HUES6 (cell line): Measurements from ENCODE around the gene VWA5A.

Experiments used
- H3K27ac ChIP-seq: 2 replicates; pipeline ENCODE4 v1.7.0; 2013; ENCODE audit warnings: low read depth, mild to moderate bottlenecking, low read length, inconsistent platforms
- H3K27me3 ChIP-seq: 2 replicates; pipeline ENCODE4 v1.6.1; 2013; ENCODE audit warnings: low read length; ENCODE audit not compliant: control insufficient read depth, insufficient read depth
- H3K36me3 ChIP-seq: 2 replicates; pipeline ENCODE4 v1.6.1; 2013; ENCODE audit warnings: low read length; ENCODE audit not compliant: control insufficient read depth, insufficient read depth
- H3K4me1 ChIP-seq: 2 replicates; pipeline ENCODE4 v1.6.1; 2013; ENCODE audit warnings: low read length; ENCODE audit not compliant: control insufficient read depth, insufficient read depth
- H3K4me3 ChIP-seq: 2 replicates; pipeline ENCODE4 v1.5.1; 2013; ENCODE audit warnings: low read depth, low read length
- H3K9ac ChIP-seq: one replicate; pipeline ENCODE4 v1.6.1; 2013; ENCODE audit warnings: mild to moderate bottlenecking, low read length
- H3K9me3 ChIP-seq: 2 replicates; pipeline ENCODE4 v1.6.1; 2013; ENCODE audit warnings: low read depth, low read length; ENCODE audit not compliant: control insufficient read depth, insufficient read depth

VWA5A gene

GRCh38 chr11:124193221-124194010 is 78.2 kb downstream of the VWA5A start:
- Histone ChIP-seq H3K4me1 (peaks cover 19% of the 10 kb centered on the region; the same call in 1 of the 2 replicates), H3K36me3 (no peaks in the 10 kb centered on the region), H3K27ac (no peak overlapping the region), H3K9me3 (no peaks in the 10 kb centered on the region), H3K27me3 (peaks cover 15% of the 10 kb centered on the region; the same call in 1 of the 2 replicates), H3K4me3 (no peak overlapping the region), H3K9ac (no peak overlapping the region)

DNA sequence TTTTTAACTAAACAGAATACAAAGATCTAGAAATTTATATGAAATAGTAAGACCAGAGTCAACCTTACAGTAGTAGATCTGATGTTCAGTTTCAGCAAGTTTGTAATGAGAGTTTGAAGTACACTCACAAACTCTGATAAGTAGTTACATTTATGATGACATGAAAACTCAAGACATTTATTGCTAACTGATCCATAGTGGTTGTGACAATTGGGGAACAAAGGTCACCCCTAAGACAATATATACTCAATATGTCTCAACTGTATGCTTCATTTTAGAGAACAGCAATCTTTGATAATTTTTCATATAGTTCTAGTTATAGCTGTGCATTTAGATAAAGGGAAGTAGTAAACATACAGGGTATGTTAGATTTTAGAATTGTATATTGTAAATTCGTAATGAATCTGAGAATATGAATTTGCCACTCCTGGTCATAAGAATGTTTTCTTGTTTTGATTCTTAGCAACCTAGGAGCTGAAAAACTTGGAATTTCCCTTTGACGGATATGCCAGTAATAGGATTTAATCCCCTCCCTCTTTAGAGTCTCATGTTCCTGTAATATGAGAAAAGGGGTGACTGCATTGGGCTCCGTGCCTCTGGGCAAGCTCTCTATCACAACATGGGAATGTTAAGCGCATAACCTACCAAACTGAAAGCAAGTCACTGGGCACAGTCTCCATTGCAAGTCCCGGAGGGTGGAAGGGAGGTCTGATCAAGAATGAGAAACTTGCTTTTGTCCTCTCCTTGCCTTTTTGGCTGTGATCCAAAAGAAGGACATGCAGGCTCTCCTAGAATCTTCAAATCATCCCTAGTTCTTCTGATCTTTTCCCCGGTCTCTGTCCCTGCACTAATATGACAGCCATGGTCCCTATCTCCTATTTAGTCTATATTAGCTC is 79.3 kb downstream of the VWA5A start:
- peaks cover 15% of the 10 kb centered on the region; the same call in 1 of the 2 replicates for H3K27me3 ChIP-seq
- H3K4me1 ChIP-seq, result peaks cover 19% of the 10 kb centered on the region; the same call in 1 of the 2 replicates
- no peaks in the 10 kb centered on the region for H3K36me3 ChIP-seq
- no peak overlapping the region for H3K4me3 ChIP-seq
- no peak overlapping the region for H3K9ac ChIP-seq
- no peaks in the 10 kb centered on the region for H3K9me3 ChIP-seq
- H3K27ac ChIP-seq, result no peak overlapping the region

GRCh38 chr11:124195189-124195734 is 80.0 kb downstream of the VWA5A start:
- H3K9me3 ChIP-seq, result no peaks in the 10 kb centered on the region
- no peak overlapping the region for H3K4me3 ChIP-seq
- H3K36me3 ChIP-seq, result no peaks in the 10 kb centered on the region
- H3K4me1 ChIP-seq, result peaks cover 12% of the 10 kb centered on the region; the same call in 1 of the 2 replicates
- H3K27me3 ChIP-seq, result peaks cover 15% of the 10 kb centered on the region; the same call in 1 of the 2 replicates
- H3K9ac ChIP-seq, result no peak overlapping the region
- no peak overlapping the region for H3K27ac ChIP-seq
